ENCODE data around the gene SWAP70.

Gene SWAP70

DNA sequence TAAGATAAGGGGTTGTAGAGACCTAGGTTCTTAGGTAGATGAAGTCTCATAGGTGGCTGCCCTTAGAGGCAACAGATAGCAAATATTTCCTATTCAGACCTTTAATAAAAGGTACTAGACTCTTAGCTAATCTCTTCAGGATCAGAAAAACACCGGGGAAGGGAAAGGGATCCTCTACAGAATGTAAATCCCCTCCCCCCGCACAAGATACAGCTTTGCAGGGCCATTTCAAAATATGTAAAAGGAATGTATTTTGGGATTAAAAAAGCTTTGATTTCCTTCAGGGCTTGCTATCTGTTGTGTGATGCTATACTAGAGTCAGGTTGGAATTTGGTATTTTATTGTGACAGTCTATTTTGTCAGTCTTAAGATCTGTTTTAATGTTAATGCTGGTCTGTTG is 113.2 kb downstream of the SWAP70 start:
- no peak for DNase-seq (ENCODE audit: low read depth)
- H3K4me3 ChIP-seq (ENCODE audit: low read length): no peak overlapping the region
- TF ChIP-seq, protein P1, sequence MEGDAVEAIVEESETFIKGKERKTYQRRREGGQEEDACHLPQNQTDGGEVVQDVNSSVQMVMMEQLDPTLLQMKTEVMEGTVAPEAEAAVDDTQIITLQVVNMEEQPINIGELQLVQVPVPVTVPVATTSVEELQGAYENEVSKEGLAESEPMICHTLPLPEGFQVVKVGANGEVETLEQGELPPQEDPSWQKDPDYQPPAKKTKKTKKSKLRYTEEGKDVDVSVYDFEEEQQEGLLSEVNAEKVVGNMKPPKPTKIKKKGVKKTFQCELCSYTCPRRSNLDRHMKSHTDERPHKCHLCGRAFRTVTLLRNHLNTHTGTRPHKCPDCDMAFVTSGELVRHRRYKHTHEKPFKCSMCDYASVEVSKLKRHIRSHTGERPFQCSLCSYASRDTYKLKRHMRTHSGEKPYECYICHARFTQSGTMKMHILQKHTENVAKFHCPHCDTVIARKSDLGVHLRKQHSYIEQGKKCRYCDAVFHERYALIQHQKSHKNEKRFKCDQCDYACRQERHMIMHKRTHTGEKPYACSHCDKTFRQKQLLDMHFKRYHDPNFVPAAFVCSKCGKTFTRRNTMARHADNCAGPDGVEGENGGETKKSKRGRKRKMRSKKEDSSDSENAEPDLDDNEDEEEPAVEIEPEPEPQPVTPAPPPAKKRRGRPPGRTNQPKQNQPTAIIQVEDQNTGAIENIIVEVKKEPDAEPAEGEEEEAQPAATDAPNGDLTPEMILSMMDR (IDR thresholded peaks at IDR 0.05; ENCODE audit: insufficient read depth, low read depth, low read length, missing control alignments): no peak

DNA sequence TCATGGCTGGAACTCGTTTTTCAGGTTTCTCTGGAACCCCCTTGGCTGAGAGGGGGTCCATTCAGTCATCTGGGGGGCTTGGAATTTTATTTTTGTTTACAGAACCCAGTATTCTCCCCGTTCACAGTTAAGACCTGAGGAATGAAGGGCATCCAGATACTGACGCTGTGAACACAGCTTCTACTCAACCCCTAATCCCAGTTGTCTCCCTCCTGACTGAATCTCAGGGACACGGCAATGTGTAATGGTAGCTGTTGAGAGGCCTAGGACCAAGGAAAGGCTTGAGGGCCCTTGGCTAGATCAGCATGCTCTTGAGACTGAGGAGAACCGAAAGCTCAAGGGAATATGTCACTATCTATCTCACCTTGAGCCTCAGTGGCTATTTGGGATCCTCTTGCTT is 113.6 kb downstream of the SWAP70 start:
- no peak for DNase-seq (ENCODE audit: low read depth)
- TF ChIP-seq, protein P1 (IDR thresholded peaks at IDR 0.05; ENCODE audit: insufficient read depth, low read depth, low read length, missing control alignments): no peak

DNA sequence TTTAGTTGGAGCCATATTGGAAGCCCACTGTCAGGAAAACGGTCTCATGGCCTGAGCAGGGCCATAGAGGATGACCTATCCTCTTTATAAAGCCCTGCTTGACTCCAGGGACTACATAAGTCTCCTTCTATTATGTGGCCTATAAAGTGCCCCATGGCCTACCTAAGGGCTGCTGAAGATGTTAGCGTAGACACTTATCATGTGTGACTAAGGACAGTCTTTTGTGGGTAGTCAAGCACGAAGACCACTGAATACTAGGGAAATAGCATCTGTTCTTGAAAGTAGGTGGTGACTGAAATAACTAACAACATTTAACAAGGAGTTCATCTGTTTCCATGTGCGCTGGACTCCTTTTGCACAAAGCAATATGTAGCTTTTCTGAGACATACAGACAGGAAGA is 117.1 kb downstream of the SWAP70 start:
- no peak overlapping the region for H3K4me3 ChIP-seq (ENCODE audit: low read length)
- TF ChIP-seq, protein P1 (IDR thresholded peaks at IDR 0.05; ENCODE audit: insufficient read depth, low read depth, low read length, missing control alignments): no peak
- DNase-seq (ENCODE audit: low read depth): no peak

More for the DNA sequence above, 113.6 kb downstream of the SWAP70 start:
- H3K4me3 ChIP-seq (ENCODE audit: low read length): no peak overlapping the region

DNA sequence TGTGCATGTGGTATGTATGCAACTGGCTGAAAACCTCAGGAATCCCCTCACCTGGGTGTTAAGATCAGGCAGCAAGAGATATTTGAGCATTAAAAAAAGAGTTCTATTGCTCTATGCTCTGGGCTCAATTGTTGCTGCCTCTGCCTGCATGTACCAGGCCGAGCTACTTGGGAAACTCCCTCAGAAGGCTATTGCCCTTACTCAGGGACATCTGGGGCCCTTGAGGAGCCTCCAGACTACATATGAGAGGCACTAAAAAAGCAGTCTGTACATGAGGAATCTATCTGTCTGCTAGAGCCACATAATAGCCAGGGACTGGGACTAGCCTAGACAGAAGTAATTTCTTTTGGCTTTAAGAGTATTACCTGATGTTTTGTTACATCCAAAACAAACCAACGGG is 120.1 kb downstream of the SWAP70 start:
- DNase-seq (ENCODE audit: low read depth): no peak
- TF ChIP-seq, protein P1 (IDR thresholded peaks at IDR 0.05; ENCODE audit: insufficient read depth, low read depth, low read length, missing control alignments): no peak
- H3K4me3 ChIP-seq (ENCODE audit: low read length): no peak overlapping the region

DNA sequence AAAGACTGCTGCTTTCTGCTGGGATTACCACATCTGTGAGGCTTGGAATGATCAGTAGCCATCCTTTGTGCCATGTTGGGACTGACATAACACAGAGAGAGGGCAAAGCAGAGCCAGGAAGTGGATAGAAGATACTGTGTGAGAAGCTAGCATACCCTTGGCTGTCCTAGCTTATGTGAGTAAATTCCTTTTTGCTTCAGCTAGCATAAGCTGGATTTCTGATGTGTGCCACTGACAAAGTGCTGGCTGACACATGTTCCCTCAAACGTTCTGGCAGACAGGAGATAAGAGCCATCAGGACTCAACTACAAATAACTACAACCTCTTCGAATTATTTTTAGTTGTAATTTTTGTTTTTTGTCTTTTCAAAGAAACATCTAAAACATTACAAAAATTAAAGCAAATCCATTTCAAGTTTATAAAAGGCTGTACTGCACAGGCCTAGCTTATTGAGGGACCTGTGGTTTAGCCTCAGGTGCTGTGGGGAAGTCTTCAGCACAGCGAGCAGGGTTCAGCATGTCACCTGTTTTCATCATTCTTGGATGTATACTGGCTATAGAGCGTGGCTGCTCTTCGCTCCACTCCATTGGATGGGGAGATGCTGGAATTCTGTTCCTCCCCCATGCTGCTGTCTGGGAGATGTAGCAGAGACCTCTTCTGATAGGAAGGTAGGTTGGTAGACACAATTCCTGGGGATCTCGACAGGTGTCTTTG is 120.9 kb downstream of the SWAP70 start:
- H3K4me3 ChIP-seq (ENCODE audit: low read length): no peak overlapping the region
- no peak for DNase-seq (ENCODE audit: low read depth)
- TF ChIP-seq, protein P1 (IDR thresholded peaks at IDR 0.05; ENCODE audit: insufficient read depth, low read depth, low read length, missing control alignments): no peak

DNA sequence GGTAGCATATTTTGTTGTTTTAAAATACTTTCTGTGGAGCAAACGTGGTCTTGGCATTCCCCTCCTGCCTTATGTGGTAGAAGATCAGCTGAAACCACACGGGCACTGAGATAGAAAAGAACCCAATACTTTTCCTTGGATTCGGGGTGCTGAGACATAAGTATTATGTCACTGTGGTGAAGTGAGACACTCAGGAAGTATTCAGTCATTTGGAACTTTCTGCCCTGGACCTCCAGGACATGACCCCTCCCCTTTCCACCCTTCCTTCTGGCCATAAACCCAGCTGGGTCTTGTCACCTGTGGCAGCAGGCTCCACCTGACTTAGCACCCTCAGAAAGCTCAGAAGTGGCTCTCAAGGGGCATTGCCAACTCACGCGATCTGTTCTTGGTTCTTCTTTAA is 123.4 kb downstream of the SWAP70 start:
- no peak for DNase-seq (ENCODE audit: low read depth)
- no peak overlapping the region for H3K4me3 ChIP-seq (ENCODE audit: low read length)
- TF ChIP-seq, protein P1 (IDR thresholded peaks at IDR 0.05; ENCODE audit: insufficient read depth, low read depth, low read length, missing control alignments): no peak

DNA sequence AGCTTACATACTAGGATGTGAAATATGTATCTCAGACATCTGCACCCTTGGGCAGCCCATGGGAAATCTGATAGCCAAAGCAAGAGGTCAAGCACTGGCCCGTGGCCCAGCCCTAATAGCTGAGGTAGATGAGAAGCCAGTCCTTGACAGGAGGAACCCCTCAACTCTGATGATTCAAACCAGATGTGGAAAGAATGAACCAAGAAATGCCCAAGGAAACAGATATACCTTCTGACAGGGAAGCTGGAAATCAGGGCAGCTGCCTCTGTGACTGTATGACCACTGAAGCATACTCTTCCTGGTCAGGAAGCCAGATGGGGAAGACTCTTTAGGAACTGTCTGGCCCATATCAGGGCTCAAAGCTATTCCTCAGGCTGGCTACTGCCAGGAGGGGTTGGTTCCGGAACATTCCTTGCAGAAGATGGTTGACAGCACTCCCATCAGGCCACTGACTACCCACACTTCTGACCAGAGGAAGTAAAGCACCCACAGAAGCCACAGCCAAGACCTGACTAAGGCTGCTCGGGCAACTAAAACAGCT is 124.2 kb downstream of the SWAP70 start:
- TF ChIP-seq, protein P1 (IDR thresholded peaks at IDR 0.05; ENCODE audit: insufficient read depth, low read depth, low read length, missing control alignments): no peak
- DNase-seq (ENCODE audit: low read depth): no peak
- H3K4me3 ChIP-seq (ENCODE audit: low read length): no peak overlapping the region

Measured in epithelial cell of esophagus (primary cell).